Ramos (cell line): ENCODE data around the gene JAG1.

Source experiments
- in situ Hi-C: fragments of 300-500 bp; cut with MboI; formaldehyde crosslinking; loops from one replicate; pipeline ENCODE4 v1.14.3; 2022; ENCODE audit warnings: low sequenced_read_pairs; ENCODE audit not compliant: unreplicated experiment

JAG1 gene

GRCh38 chr20:10670501-10671220 is 3.1 kb downstream of the JAG1 start:
- in situ Hi-C loops, result no loop called here

- in situ Hi-C loops, result no loop called here
These were observed 3.9 kb downstream of the JAG1 start for GRCh38 chr20:10669843-10670446.

GRCh38 chr20:10668677-10669368 is 5.0 kb downstream of the JAG1 start:
- in situ Hi-C loops, result no loop called here

DNA sequence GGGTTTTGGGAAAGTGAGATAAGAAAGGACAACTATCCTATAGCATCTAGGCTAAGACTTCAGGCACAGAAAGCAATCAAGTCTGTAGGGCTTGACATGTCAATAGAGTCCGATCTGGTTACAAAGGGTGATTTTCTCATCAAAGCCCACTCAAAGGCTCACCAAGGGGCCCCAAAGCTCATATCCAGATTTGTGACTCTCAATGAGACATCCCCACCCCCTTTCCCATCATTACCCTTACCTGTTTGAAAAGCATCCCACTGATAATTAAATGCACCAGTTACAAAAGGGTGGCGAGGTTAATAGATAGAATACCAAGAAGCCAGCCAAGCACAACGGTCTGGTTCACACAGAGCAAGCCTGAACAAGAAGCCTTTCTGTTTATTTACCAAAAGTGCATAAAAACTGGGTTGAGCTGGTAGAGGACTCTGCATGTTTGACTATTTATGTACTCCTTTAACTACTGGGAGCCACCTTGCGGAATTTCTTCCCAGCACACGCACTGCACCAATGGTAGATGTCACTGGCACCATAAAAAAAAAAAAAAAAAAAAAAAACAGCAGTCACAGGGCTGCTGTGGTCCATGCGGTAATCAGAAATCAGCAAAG is 6.1 kb downstream of the JAG1 start:
- in situ Hi-C loops, result no loop called here

DNA sequence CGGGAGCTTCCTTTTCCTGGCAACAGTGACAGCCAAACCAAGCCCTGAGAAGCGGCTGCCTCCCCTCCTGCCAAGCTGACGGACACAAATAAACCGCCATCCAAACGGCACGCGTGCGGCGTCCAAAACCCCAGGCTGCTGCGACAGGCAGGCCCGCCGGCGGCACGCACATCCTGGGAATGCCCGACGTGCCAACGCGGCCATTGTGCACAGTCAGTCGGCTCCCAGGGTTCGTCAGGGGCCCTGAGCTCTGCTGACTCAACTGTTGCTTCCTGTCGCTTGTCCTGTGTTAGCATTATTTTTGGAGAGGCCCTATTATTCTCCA is 6.8 kb downstream of the JAG1 start:
- in situ Hi-C loops, result no loop called here

DNA sequence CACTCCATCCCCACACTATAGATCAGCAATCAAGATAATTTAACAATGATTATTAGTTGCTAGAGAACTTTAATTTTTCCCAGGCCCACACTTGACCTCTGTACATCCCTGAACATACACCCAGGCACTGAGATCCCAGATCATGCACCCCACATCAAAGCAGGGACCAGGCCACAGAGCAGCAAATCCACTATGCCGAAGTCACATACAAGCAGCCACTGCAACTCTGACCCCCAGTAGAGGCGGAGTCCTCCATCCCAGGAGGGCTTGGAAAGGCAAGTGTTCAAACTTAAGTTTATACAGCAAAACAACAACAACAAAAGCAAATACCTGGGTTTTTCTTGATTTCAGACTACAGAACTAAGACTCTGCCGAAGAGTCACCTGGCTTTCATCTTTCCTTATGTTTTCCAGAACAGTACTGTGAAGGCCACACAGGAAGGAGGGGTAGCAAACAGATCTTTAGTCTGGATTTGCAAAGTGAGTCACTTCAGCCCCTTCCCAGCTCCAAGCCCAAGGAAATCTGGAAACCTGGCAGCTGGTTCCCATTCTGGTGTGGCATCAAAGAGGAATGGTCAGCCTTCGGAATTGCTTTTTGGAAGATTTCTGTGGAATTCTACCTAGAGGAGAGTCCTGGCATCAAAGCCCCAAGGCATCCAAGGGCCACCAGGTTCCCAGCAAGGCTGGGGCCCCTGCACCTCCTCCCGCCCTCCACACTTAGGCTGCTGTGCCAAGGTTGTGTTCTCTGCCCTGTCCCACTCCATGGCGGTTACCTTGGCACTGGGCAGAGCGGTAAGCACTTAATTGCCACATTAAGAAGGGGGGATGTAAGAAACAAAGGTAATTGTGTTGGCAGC is 7.3 kb downstream of the JAG1 start:
- in situ Hi-C loops, result no loop called here

DNA sequence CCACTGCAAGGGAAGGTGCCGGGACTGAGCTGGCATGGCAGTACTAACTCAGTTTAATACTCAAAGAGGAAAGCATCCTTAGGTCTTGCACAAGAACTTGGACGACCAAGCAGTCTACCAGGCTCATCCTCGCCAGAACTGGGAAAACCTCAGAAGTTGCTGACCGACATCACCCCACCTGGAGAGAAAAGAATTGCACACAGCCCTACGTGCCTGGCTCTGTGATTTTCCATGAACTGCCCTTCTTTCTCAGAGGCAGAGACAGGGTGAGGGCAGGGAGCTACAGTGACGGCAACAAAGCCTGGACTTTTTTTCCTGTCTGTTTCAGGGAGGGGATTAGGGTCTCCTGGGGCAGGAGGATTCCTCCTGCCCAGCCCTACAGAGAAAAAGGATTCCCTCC is 8.0 kb downstream of the JAG1 start:
- in situ Hi-C loops, result no loop called here

- in situ Hi-C loops, result no loop called here
These were observed 8.7 kb downstream of the JAG1 start for GRCh38 chr20:10665027-10665561.

DNA sequence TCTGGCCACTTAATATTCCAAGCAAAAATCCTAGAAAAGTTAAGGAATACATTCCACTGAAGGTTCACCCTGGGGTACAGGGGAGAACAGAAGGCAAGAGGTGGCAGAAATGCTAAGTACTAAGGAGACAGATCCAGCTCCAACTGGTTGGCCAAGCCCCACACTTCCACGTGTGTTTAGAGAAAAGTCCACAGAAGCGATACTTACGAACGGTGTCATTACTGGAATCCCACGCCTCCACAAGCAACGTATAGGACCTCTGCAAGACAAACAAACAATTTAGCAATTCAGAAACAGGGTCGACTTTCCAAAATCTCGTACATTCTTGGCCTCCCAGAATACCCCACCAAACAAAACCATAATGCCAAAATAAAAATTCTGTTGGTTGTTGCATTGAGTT is 10.0 kb downstream of the JAG1 start:
- in situ Hi-C loops, result no loop called here

- in situ Hi-C loops, result no loop called here
These were observed 10.9 kb downstream of the JAG1 start for GRCh38 chr20:10662661-10663458.

DNA sequence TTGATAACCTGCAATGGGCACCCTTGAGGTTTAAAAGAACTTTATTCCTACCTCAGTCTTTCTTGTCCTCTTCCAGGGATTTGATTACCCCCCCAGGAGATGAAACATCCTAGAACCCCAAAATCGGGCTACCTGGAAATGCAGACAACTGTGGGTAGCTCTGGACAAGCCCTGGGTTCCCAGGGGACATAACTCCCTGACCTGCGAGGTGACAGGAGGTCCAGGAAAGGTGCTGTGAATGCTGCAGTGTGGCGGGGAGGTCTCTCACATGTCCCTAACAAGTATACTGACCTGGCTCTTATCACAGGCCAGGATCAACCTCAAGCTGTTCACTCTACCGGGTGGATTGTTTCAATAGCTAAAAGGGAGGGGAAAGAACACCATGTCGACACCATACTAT is 11.6 kb downstream of the JAG1 start:
- in situ Hi-C loops, result no loop called here

DNA sequence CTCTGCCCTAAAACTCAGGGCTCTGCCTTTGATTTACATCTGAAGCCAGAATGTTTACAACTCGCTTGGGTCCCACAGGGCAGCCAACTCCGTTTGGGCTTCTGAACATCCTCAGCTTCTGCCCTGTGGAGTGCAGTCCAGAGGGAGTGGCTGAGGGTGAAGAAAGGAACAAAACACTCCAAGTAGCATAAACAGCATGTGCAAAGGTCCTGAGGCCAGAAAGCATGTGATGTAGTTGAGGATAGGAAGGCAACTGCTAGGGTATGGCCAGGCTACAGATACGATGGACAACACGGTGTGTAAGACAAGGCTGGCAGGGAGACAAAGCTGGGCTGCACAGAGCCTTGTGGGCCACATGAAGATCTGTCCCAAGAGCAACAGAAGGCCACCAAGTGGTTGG is 12.5 kb downstream of the JAG1 start:
- in situ Hi-C loops, result no loop called here

GRCh38 chr20:10660661-10661060 is 13.1 kb downstream of the JAG1 start:
- in situ Hi-C loops, result no loop called here

- in situ Hi-C loops, result no loop called here
These were observed 13.9 kb downstream of the JAG1 start for GRCh38 chr20:10659651-10660601.

GRCh38 chr20:10658876-10659632 is 14.7 kb downstream of the JAG1 start:
- in situ Hi-C loops, result no loop called here

DNA sequence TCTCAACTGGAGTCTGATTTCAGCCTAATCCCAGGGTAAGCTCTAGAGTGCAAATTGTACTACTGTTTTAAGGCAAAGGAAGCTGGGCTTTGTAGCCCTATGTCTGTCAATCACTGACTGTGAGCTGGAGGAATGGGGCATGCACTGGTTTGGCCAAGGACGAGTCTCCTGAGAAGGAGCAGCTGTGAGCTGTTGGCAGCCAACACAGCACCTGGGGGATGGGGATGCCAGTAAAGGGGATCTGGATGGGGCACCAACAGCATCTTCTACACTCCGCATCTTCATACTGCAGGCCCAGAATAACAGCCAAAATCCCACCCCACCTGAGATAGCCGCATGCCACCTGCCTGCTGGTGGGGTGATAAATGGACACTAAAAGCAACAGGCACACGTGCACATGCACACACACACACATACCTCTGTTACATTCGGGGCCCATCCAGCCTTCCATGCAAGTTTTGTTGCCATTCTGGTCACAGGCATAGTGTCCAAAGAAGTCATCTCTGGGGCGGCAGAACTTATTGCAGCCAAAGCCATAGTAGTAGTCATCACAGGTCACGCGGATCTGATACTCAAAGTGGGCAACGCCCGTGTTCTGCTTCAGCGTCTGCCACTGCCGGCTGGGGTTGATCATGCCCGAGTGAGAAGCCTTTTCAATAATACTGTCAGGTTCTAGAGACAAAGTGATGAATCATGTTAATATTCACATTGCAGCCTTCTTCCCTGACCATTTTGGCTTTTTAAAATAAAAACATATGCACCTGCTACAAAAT is 15.6 kb downstream of the JAG1 start:
- in situ Hi-C loops, result no loop called here

- in situ Hi-C loops, result no loop called here
These were observed 16.3 kb downstream of the JAG1 start for GRCh38 chr20:10657453-10657852.
